Activated CD4-positive, alpha-beta T cell treated with anti-CD3 and anti-CD28 coated beads, Interleukin-2, amount 10 ng/mL, durations not matched to agents 24 days and 14 days (primary cell): ENCODE data around the gene ZNF614. TPM values are rescaled to one million over a fixed set of nuclear protein-coding genes. Genes with fewer than 3 reads are reported as not detected.
A peak's percentile ranks its signal among the peaks of the same experiment; 100 is the strongest.
"Not testable (repeated sequence)": the region's sequence is repeated elsewhere in the genome, so short reads cannot be mapped to it uniquely, and the experiment has no call there.

Experiments
- DNase-seq: peaks from one replicate; pipeline ENCODE4 v3.0.0; 2022
- H3K27ac Mint-ChIP-seq: one replicate; pipeline ENCODE4 v1.8.0; 2022; ENCODE audit warnings: mild to moderate bottlenecking, mixed read lengths
- H3K27me3 Mint-ChIP-seq: one replicate; pipeline ENCODE4 v1.8.0; 2022; ENCODE audit warnings: mixed read lengths
- H3K36me3 Mint-ChIP-seq: one replicate; pipeline ENCODE4 v1.8.0; 2022; ENCODE audit warnings: low read depth, mild to moderate bottlenecking, mixed read lengths
- H3K4me1 Mint-ChIP-seq: one replicate; pipeline ENCODE4 v1.8.0; 2021; ENCODE audit warnings: mixed read lengths
- H3K4me3 Mint-ChIP-seq: one replicate; pipeline ENCODE4 v1.8.0; 2022; ENCODE audit warnings: mild to moderate bottlenecking, moderate library complexity, mixed read lengths
- H3K9me3 Mint-ChIP-seq: one replicate; pipeline ENCODE4 v1.8.0; 2021; ENCODE audit warnings: mixed read lengths
- intact Hi-C: fragments of 100-400 bp; cut with micrococcal nuclease; formaldehyde crosslinking; loops from one replicate; pipeline ENCODE4 v1.15.1; 2023
- total RNA-seq: library from RNA; stranded (reverse); gene quantifications from 2 replicates; pipeline ENCODE4 v1.2.3, GENCODE V29; 2022

Gene ZNF614
- total RNA-seq, 1 donor from 2014 or later, result 11.0 TPM

GRCh38 chr19:52024478-52024877, 3.7 kb downstream of the ZNF614 start:
- DNase-seq, intact Hi-C loops, H3K4me3 Mint-ChIP-seq, H3K27ac Mint-ChIP-seq, H3K27me3 Mint-ChIP-seq: not testable (repeated sequence)
- H3K9me3 Mint-ChIP-seq, result peaks cover 41% of the 10 kb centered on the region
- peaks cover 15% of the 10 kb centered on the region for H3K4me1 Mint-ChIP-seq
- H3K36me3 Mint-ChIP-seq, result peaks cover 86% of the 10 kb centered on the region

GRCh38 chr19:52022193-52022592, 6.0 kb downstream of the ZNF614 start:
- no peak overlapping the region for H3K27ac Mint-ChIP-seq
- peaks cover 95% of the 10 kb centered on the region for H3K36me3 Mint-ChIP-seq
- no peaks in the 10 kb centered on the region for H3K27me3 Mint-ChIP-seq
- intact Hi-C loops, result no loop called here
- H3K9me3 Mint-ChIP-seq, result peaks cover 39% of the 10 kb centered on the region
- H3K4me3 Mint-ChIP-seq, result no peak overlapping the region
- peaks cover 8% of the 10 kb centered on the region for H3K4me1 Mint-ChIP-seq
- DNase-seq, result no peak

GRCh38 chr19:52020506-52020905, 7.7 kb downstream of the ZNF614 start:
- H3K36me3 Mint-ChIP-seq, result peaks cover 95% of the 10 kb centered on the region
- peaks cover 39% of the 10 kb centered on the region for H3K9me3 Mint-ChIP-seq
- no peak for DNase-seq
- H3K4me1 Mint-ChIP-seq, result no peaks in the 10 kb centered on the region
- intact Hi-C loops, result no loop called here
- H3K27me3 Mint-ChIP-seq, result no peaks in the 10 kb centered on the region
- H3K27ac Mint-ChIP-seq, result no peak overlapping the region
- H3K4me3 Mint-ChIP-seq, result no peak overlapping the region

GRCh38 chr19:52010674-52011073, 17.5 kb downstream of the ZNF614 start:
- Mint-ChIP-seq H3K27ac (no peak overlapping the region), H3K4me1 (peaks cover 14% of the 10 kb centered on the region), H3K9me3 (peaks cover 16% of the 10 kb centered on the region), H3K4me3 (no peak overlapping the region), H3K36me3 (peaks cover 48% of the 10 kb centered on the region), H3K27me3 (no peaks in the 10 kb centered on the region)
- no peak for DNase-seq
- intact Hi-C loops, result no loop called here

GRCh38 chr19:52007806-52008557, 20.2 kb downstream of the ZNF614 start, which contains the start of gene ZNF615:
ZNF615 (minus strand) TSS chr19:52008211; CDS start chr19:52003711, 4,500 bp downstream.
- Mint-ChIP-seq H3K9me3 (peaks cover 18% of the 10 kb centered on the region), H3K4me1 (peaks cover 14% of the 10 kb centered on the region), H3K4me3 (peak within 1 kb of the TSS; percentile 91), H3K36me3 (peaks cover 51% of the 10 kb centered on the region), H3K27me3 (no peaks in the 10 kb centered on the region), H3K27ac (peak within 1 kb of the TSS; percentile 98)
- DNase-seq, result peak; percentile 96
- intact Hi-C loops, result loop anchor here (1.0 to 2.0 kb wide), 4 partner anchors 20 to 81 kb away; partner anchors contain the start of genes ZNF350, ZNF613 and ZNF614

- no peaks in the 10 kb centered on the region for H3K27me3 Mint-ChIP-seq
- DNase-seq, result no peak
- H3K4me3 Mint-ChIP-seq, result peak overlapping the region; percentile 91
- H3K36me3 Mint-ChIP-seq, result peaks cover 48% of the 10 kb centered on the region
- peak overlapping the region; percentile 98 for H3K27ac Mint-ChIP-seq
- H3K4me1 Mint-ChIP-seq, result peaks cover 14% of the 10 kb centered on the region
- H3K9me3 Mint-ChIP-seq, result peaks cover 19% of the 10 kb centered on the region
- intact Hi-C loops, result no loop called here
Observed at GRCh38 chr19:52007451-52007805, 20.8 kb downstream of the ZNF614 start.

- no peak for DNase-seq
- H3K27ac Mint-ChIP-seq, result no peak overlapping the region
- peaks cover 67% of the 10 kb centered on the region for H3K36me3 Mint-ChIP-seq
- no peaks in the 10 kb centered on the region for H3K4me1 Mint-ChIP-seq
- peaks cover 32% of the 10 kb centered on the region for H3K9me3 Mint-ChIP-seq
- no peak overlapping the region for H3K4me3 Mint-ChIP-seq
- intact Hi-C loops, result no loop called here
- no peaks in the 10 kb centered on the region for H3K27me3 Mint-ChIP-seq
Observed at GRCh38 chr19:51994048-51994644, 34.0 kb downstream of the ZNF614 start.

- intact Hi-C loops, result no loop called here
- no peak for DNase-seq
- H3K27me3 Mint-ChIP-seq, result no peaks in the 10 kb centered on the region
- H3K27ac Mint-ChIP-seq, result no peak overlapping the region
- no peaks in the 10 kb centered on the region for H3K4me1 Mint-ChIP-seq
- peaks cover 64% of the 10 kb centered on the region for H3K36me3 Mint-ChIP-seq
- H3K4me3 Mint-ChIP-seq, result no peak overlapping the region
- peaks cover 38% of the 10 kb centered on the region for H3K9me3 Mint-ChIP-seq
Observed at GRCh38 chr19:51993422-51993821, 34.8 kb downstream of the ZNF614 start.

- peak; percentile 96 for DNase-seq
- peak within 1 kb of the TSS; percentile 92 for H3K27ac Mint-ChIP-seq
- H3K4me1 Mint-ChIP-seq, result peaks cover 8% of the 10 kb centered on the region
- intact Hi-C loops, result loop anchor here (1.0 to 2.0 kb wide), 5 partner anchors 22 to 82 kb away; partner anchors contain the start of genes ZNF432, ZNF613, ZNF614 and ZNF615
- peaks cover 52% of the 10 kb centered on the region for H3K36me3 Mint-ChIP-seq
- H3K27me3 Mint-ChIP-seq, result no peaks in the 10 kb centered on the region
- peak within 1 kb of the TSS; percentile 91 for H3K4me3 Mint-ChIP-seq
- peaks cover 30% of the 10 kb centered on the region for H3K9me3 Mint-ChIP-seq
Observed at GRCh38 chr19:51986309-51987291, 41.6 kb downstream of the ZNF614 start, which contains the start of gene ZNF350. ZNF350 (minus strand) TSS chr19:51986840; CDS start chr19:51974360, 12,480 bp downstream.

- Mint-ChIP-seq H3K4me1 (peaks cover 8% of the 10 kb centered on the region), H3K9me3 (peaks cover 29% of the 10 kb centered on the region), H3K27ac (no peak overlapping the region), H3K4me3 (no peak overlapping the region), H3K36me3 (peaks cover 70% of the 10 kb centered on the region), H3K27me3 (no peaks in the 10 kb centered on the region)
- DNase-seq, result no peak
- intact Hi-C loops, result no loop called here
Observed at GRCh38 chr19:51983361-51983760, 44.8 kb downstream of the ZNF614 start.

GRCh38 chr19:51980926-51981325, 47.3 kb downstream of the ZNF614 start:
- peaks cover 32% of the 10 kb centered on the region for H3K9me3 Mint-ChIP-seq
- intact Hi-C loops, H3K4me3 Mint-ChIP-seq: not testable (repeated sequence)

GRCh38 chr19:51980116-51980736, 48.0 kb downstream of the ZNF614 start:
- Mint-ChIP-seq H3K36me3 (peaks cover 69% of the 10 kb centered on the region), H3K27ac (no peak overlapping the region), H3K9me3 (peaks cover 32% of the 10 kb centered on the region), H3K4me1 (peaks cover 2% of the 10 kb centered on the region), H3K27me3 (no peaks in the 10 kb centered on the region), H3K4me3 (no peak overlapping the region)
- no peak for DNase-seq
- intact Hi-C loops, result no loop called here

More at GRCh38 chr19:51980926-51981325, 47.3 kb downstream of the ZNF614 start:
- not testable (repeated sequence) for DNase-seq, H3K27me3 Mint-ChIP-seq, H3K4me1 Mint-ChIP-seq, H3K27ac Mint-ChIP-seq
- peaks cover 72% of the 10 kb centered on the region for H3K36me3 Mint-ChIP-seq

GRCh38 chr19:51978882-51979281, 49.3 kb downstream of the ZNF614 start:
- Mint-ChIP-seq H3K4me3 (no peak overlapping the region), H3K27me3 (no peaks in the 10 kb centered on the region), H3K9me3 (peaks cover 32% of the 10 kb centered on the region), H3K27ac (no peak overlapping the region), H3K4me1 (no peaks in the 10 kb centered on the region), H3K36me3 (peaks cover 75% of the 10 kb centered on the region)
- intact Hi-C loops, result no loop called here
- no peak for DNase-seq
